Natural killer cell (primary cell): ENCODE measurements around the gene IFI27. TPM values are rescaled to one million over a fixed set of nuclear protein-coding genes. Genes with fewer than 3 reads are reported as not detected.

ENCODE experiments used
- ATAC-seq, 3 donors: fragments of 150-1000 bp in 2 of 3; fragments of 200-7000 bp in 1 of 3; cut with Tn5 transposase; 1 replicate in 1 of 3; 2 replicates in 2 of 3; pipeline ENCODE4 v1.10.0; 2021; ENCODE audit warnings: mild to moderate bottlenecking in 2 of 3, moderate library complexity in 2 of 3
- DNase-seq, 2 donors: peaks; one replicate each; pipeline versions ENCODE4 v3.0.0 to v3.0.0-alpha.2; 2013 to 2021; ENCODE audit warnings: mixed read lengths in 1 of 2
- H3K27ac ChIP-seq: one replicate; pipeline ENCODE4 v1.5.1; 2013; ENCODE audit warnings: mild to moderate bottlenecking, low read length
- H3K27me3 ChIP-seq: one replicate; pipeline ENCODE4 v1.6.1; 2013; ENCODE audit warnings: low read length; ENCODE audit not compliant: control insufficient read depth, insufficient read depth
- H3K36me3 ChIP-seq: one replicate; pipeline ENCODE4 v1.6.1; 2013; ENCODE audit warnings: low read length; ENCODE audit not compliant: control insufficient read depth, insufficient read depth
- H3K4me1 ChIP-seq: one replicate; pipeline ENCODE4 v1.6.1; 2013; ENCODE audit warnings: low read length; ENCODE audit not compliant: control insufficient read depth, insufficient read depth
- H3K4me3 ChIP-seq: one replicate; pipeline ENCODE4 v1.5.1; 2013; ENCODE audit warnings: low read length
- H3K9me3 ChIP-seq: one replicate; pipeline ENCODE4 v1.6.1; 2013; ENCODE audit warnings: low read length; ENCODE audit not compliant: control insufficient read depth, insufficient read depth
- H3K27ac Mint-ChIP-seq, 2 donors: one replicate each; pipeline ENCODE4 v1.8.0; 2022; ENCODE audit warnings: mild to moderate bottlenecking in 2 of 2, mixed read lengths in 2 of 2, moderate library complexity in 1 of 2
- H3K27me3 Mint-ChIP-seq, 2 donors: one replicate each; pipeline ENCODE4 v1.8.0; 2022; ENCODE audit warnings: low read depth in 2 of 2, mixed read lengths in 2 of 2
- H3K36me3 Mint-ChIP-seq: one replicate; pipeline ENCODE4 v1.8.0; 2022; ENCODE audit warnings: mixed read lengths
- H3K4me1 Mint-ChIP-seq, 2 donors: one replicate each; pipeline ENCODE4 v1.8.0; 2022; ENCODE audit warnings: mixed read lengths in 2 of 2
- H3K4me3 Mint-ChIP-seq: one replicate; pipeline ENCODE4 v1.8.0; 2022; ENCODE audit warnings: mild to moderate bottlenecking, moderate library complexity, mixed read lengths
- H3K9me3 Mint-ChIP-seq, 2 donors: one replicate each; pipeline ENCODE4 v1.8.0; 2022; ENCODE audit warnings: mixed read lengths in 2 of 2
- WGBS: methylation state at CpG from one replicate; pipeline ENCODE4 v1.1.7; 2013; ENCODE audit warnings: missing lambda C conversion rate; ENCODE audit not compliant: insufficient coverage; 5-methylcytosine and 5-hydroxymethylcytosine counted together
- intact Hi-C: fragments of 100-400 bp; cut with micrococcal nuclease; formaldehyde crosslinking; loops from one replicate; pipeline ENCODE4 v1.14.2; 2022
- total RNA-seq, 4 donors: library from RNA; stranded (reverse); fragments of 120-200 nt in 1 of 4; gene quantifications; one replicate each; pipeline versions ENCODE4 v1.2.3 to v1.2.4, GENCODE V29; 2013 to 2022
- TF ChIP-seq, protein P1 (sequence below): fragments of 200-600 bp; IDR thresholded peaks from one replicate; pipeline ENCODE4 v1.8.0; 2022; ENCODE audit warnings: antibody characterized with exemption

IFI27 gene
- total RNA-seq, 3 donors from 2014 or later (not counting 1 experiment from before 2014, with no cell fraction given) = 0.47 to 1.3 (median 0.52) TPM

DNA sequence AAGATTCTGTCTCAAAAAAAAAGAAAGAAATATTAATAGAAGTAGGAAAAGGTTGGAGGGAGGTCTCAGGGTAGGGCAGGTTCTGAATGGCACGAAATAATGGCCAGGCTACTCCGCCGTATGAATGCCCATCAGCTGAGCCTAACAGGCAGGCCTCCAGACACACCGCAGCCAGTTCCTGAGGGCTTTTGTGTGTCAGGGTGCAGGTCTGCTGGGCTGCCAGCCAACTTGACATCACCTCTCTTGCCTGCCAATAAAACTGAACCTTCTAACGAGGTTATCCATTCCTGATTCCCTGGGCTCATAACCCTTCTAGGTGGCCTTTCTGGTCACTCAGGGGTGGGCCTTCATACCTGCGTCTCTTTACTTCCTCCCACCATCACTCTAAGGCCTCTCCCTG, 3.0 kb downstream of the IFI27 start:
- Histone ChIP-seq H3K4me3 (no peak overlapping the region), H3K36me3 (no peaks in the 10 kb centered on the region), H3K27ac (no peak overlapping the region), H3K4me1 (peaks cover 3% of the 10 kb centered on the region), H3K9me3 (no peaks in the 10 kb centered on the region), H3K27me3 (no peaks in the 10 kb centered on the region)
- Mint-ChIP-seq H3K27me3 (peaks cover 25 to 43% of the 10 kb centered on the region in 2 donors), H3K27ac (no peak overlapping the region), H3K4me1 (peaks cover 0 to 10% of the 10 kb centered on the region in 2 donors), H3K36me3 (no peaks in the 10 kb centered on the region), H3K4me3 (no peak overlapping the region), H3K9me3 (no peaks in the 10 kb centered on the region)
- 78% methylated on average over 6 of the region's 6 CpGs for WGBS
- ATAC-seq (no peak), DNase-seq (no peak)
- intact Hi-C loops = no loop called here
- TF ChIP-seq, protein P1, sequence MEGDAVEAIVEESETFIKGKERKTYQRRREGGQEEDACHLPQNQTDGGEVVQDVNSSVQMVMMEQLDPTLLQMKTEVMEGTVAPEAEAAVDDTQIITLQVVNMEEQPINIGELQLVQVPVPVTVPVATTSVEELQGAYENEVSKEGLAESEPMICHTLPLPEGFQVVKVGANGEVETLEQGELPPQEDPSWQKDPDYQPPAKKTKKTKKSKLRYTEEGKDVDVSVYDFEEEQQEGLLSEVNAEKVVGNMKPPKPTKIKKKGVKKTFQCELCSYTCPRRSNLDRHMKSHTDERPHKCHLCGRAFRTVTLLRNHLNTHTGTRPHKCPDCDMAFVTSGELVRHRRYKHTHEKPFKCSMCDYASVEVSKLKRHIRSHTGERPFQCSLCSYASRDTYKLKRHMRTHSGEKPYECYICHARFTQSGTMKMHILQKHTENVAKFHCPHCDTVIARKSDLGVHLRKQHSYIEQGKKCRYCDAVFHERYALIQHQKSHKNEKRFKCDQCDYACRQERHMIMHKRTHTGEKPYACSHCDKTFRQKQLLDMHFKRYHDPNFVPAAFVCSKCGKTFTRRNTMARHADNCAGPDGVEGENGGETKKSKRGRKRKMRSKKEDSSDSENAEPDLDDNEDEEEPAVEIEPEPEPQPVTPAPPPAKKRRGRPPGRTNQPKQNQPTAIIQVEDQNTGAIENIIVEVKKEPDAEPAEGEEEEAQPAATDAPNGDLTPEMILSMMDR = no peak

DNA sequence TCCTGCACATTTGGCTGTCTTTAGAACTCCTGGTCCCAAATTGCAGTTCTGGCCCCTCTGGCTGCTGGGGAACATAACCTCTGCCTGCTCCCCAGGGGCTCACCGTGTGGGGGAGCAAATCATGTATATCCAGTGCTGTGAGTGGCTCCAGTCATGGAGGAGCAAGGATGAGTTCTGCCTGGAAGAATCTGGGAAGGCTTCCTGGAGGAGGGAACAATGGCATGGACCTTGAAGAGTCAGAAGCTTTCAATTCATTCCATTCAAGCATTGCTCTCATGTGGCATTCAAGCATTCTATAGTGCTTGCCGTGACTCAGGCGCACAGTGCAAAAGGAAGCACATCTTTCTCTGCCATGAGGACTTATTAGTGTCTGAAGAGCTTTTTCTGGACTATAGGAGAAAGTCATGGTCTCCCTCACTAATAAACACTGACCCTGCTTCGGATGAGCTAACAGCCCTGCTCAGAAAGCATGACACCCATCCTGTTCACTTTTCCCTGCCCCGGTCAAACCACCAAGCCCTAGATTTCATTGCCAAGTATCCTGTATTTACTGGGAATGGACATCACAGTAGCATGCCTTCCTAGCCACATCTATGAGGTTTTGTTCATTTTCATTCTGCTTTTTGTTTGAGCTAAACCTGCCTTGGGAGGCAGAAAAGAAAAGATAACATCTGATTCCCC, 3.5 kb downstream of the IFI27 start:
- H3K9me3 Mint-ChIP-seq = no peaks in the 10 kb centered on the region
- no peak for ATAC-seq
- H3K36me3 ChIP-seq = no peaks in the 10 kb centered on the region
- TF ChIP-seq, protein P1 = no peak
- H3K9me3 ChIP-seq = no peaks in the 10 kb centered on the region
- H3K36me3 Mint-ChIP-seq = no peaks in the 10 kb centered on the region
- 93% methylated on average over 5 of the region's 5 CpGs for WGBS
- no peak overlapping the region for H3K4me3 ChIP-seq
- no peak overlapping the region for H3K27ac ChIP-seq
- no peaks in the 10 kb centered on the region for H3K27me3 ChIP-seq
- H3K4me1 ChIP-seq = peaks cover 3% of the 10 kb centered on the region
- DNase-seq = no peak
- intact Hi-C loops = no loop called here
- peaks cover 25 to 43% of the 10 kb centered on the region in 2 donors for H3K27me3 Mint-ChIP-seq
- H3K27ac Mint-ChIP-seq = no peak overlapping the region
- no peak overlapping the region for H3K4me3 Mint-ChIP-seq
- H3K4me1 Mint-ChIP-seq = peaks cover 0 to 10% of the 10 kb centered on the region in 2 donors

DNA sequence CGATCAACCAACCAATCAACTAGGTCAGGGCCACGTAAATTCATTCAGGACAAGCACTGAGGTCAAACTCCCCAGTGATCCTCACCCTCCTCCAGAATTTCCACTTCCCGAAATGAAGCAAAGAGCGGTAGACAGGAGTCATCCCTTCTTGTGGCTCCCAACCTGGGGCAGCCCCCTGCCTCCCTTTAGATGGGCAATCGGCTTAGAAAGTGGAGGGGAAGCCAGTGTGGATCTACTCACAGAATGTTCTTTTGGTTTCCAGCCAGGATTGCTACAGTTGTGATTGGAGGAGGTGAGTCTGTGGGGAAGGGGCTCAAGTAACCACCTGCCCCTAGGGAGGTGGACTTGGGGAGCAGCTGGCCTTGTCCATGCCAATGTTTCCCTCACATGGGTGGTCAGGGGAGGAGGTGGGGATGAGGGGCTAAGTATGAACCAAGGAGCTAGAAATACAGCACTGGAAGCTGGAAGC, 4.1 kb downstream of the IFI27 start:
- no peaks in the 10 kb centered on the region for H3K36me3 Mint-ChIP-seq
- peaks cover 0 to 10% of the 10 kb centered on the region in 2 donors for H3K4me1 Mint-ChIP-seq
- ATAC-seq (no peak), DNase-seq (no peak)
- intact Hi-C loops = no loop called here
- WGBS = 81% methylated on average over 5 of the region's 5 CpGs
- Histone ChIP-seq H3K27ac (no peak overlapping the region), H3K4me3 (no peak overlapping the region), H3K27me3 (no peaks in the 10 kb centered on the region), H3K4me1 (peaks cover 3% of the 10 kb centered on the region), H3K9me3 (peaks cover 2% of the 10 kb centered on the region), H3K36me3 (no peaks in the 10 kb centered on the region)
- no peak overlapping the region for H3K27ac Mint-ChIP-seq
- TF ChIP-seq, protein P1 = no peak
- no peaks in the 10 kb centered on the region for H3K9me3 Mint-ChIP-seq
- H3K4me3 Mint-ChIP-seq = no peak overlapping the region
- peaks cover 28 to 43% of the 10 kb centered on the region in 2 donors for H3K27me3 Mint-ChIP-seq
